ENCODE measurements around the gene MPP3.

The MPP3 gene

DNA sequence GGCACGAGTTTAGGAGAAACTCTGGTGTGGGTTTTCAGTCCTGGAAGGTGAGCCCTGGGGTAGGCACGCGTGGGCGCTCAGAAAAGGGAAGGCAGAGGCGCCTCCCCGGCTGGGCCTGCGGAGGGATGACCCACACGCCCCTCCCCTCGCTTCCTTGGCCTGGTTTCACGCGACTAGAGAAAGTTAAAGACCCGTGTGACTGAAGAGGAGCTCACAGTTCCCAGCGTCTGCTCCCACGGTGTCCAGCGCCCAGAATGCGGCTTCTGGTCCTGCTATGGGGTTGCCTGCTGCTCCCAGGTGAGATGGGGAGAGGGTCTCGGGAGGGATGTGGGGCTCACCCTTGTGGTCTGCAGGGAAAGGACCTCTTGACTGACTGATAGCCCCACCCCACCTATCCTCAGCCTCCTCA, 14.0 kb upstream of the MPP3 start, which contains the start of gene CD300LG:
Gene CD300LG, plus strand, starts transcription at position 214 of the 409 bp plus-strand sequence. Its CDS starts 41 bp downstream, at position 255.
- Histone ChIP-seq H3K27me3 (ENCODE audit: control insufficient read depth, low read length) (no peaks in the 10 kb centered on the region; the same call in 1 of the 2 replicates), H3K9me3 (ENCODE audit: control insufficient read depth, insufficient read depth, low read length) (no peaks in the 10 kb centered on the region), H3K36me3 (ENCODE audit: control insufficient read depth, low read length) (no peaks in the 10 kb centered on the region), H3K4me3 (ENCODE audit: low read length) (no peak within 1 kb of the TSS), H3K4me1 (ENCODE audit: control insufficient read depth, low read length) (no peaks in the 10 kb centered on the region), H4K20me1 (ENCODE audit: control insufficient read depth, insufficient read depth, low read depth, low read length) (no peaks in the 10 kb centered on the region), H3K27ac (ENCODE audit: low read depth, low read length) (no peak within 1 kb of the TSS), H3K4me2 (ENCODE audit: low read length) (no peak within 1 kb of the TSS), H3K9me2 (replicated peaks; ENCODE audit: control insufficient read depth, low read length) (no peaks in the 10 kb centered on the region), H3F3A (ENCODE audit: control insufficient read depth, insufficient read depth) (no peaks in the 10 kb centered on the region), H3K79me2 (ENCODE audit: control insufficient read depth, low read length) (no peaks in the 10 kb centered on the region)
- TF ChIP-seq EZH2phosphoT487 (IDR thresholded peaks at IDR 0.05; ENCODE audit: borderline replicate concordance, low read length) = no peak
- TF ChIP-seq, protein P1, sequence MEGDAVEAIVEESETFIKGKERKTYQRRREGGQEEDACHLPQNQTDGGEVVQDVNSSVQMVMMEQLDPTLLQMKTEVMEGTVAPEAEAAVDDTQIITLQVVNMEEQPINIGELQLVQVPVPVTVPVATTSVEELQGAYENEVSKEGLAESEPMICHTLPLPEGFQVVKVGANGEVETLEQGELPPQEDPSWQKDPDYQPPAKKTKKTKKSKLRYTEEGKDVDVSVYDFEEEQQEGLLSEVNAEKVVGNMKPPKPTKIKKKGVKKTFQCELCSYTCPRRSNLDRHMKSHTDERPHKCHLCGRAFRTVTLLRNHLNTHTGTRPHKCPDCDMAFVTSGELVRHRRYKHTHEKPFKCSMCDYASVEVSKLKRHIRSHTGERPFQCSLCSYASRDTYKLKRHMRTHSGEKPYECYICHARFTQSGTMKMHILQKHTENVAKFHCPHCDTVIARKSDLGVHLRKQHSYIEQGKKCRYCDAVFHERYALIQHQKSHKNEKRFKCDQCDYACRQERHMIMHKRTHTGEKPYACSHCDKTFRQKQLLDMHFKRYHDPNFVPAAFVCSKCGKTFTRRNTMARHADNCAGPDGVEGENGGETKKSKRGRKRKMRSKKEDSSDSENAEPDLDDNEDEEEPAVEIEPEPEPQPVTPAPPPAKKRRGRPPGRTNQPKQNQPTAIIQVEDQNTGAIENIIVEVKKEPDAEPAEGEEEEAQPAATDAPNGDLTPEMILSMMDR (IDR thresholded peaks at IDR 0.05; ENCODE audit: low read depth, low read length, poor library complexity, severe bottlenecking) = no peak

DNA sequence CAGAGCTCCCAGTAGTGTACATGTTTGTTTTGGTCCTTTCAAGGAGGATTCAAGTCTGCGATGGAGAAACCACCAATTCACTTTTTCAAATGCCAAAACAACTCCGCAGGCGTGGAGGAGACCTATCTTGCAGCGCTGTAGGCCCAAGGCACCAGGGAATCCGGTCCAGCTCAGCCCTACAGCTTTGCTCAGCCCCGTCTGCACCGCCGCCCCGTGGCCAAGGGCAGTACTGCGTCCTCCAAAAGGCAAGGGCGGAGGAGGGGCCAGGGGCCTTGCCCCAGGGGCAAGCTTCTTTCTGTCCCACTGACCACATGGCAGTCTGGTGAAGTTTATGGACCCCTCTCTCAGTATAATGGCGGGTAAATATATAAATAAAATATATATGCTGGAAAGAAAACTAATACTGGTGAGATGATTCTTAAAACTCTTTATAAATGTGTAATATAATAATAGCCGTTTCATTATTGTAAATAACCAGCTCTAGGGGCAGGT, 13.3 kb upstream of the MPP3 start:
- no peaks in the 10 kb centered on the region for H3K4me1 ChIP-seq (ENCODE audit: control insufficient read depth, low read length)
- no peaks in the 10 kb centered on the region for H3K79me2 ChIP-seq (ENCODE audit: control insufficient read depth, low read length)
- H4K20me1 ChIP-seq (ENCODE audit: control insufficient read depth, insufficient read depth, low read depth, low read length) = no peaks in the 10 kb centered on the region
- no peaks in the 10 kb centered on the region for H3K9me3 ChIP-seq (ENCODE audit: control insufficient read depth, insufficient read depth, low read length)
- H3K4me3 ChIP-seq (ENCODE audit: low read length) = no peak overlapping the region
- no peaks in the 10 kb centered on the region for H3F3A ChIP-seq (ENCODE audit: control insufficient read depth, insufficient read depth)
- H3K4me2 ChIP-seq (ENCODE audit: low read length) = no peak overlapping the region
- no peaks in the 10 kb centered on the region for H3K36me3 ChIP-seq (ENCODE audit: control insufficient read depth, low read length)
- TF ChIP-seq, protein P1 (IDR thresholded peaks at IDR 0.05; ENCODE audit: low read depth, low read length, poor library complexity, severe bottlenecking) = peak; percentile 88
- no peak for TF ChIP-seq EZH2phosphoT487 (IDR thresholded peaks at IDR 0.05; ENCODE audit: borderline replicate concordance, low read length)
- no peak overlapping the region for H3K27ac ChIP-seq (ENCODE audit: low read depth, low read length)
- no peaks in the 10 kb centered on the region for H3K9me2 ChIP-seq (replicated peaks; ENCODE audit: control insufficient read depth, low read length)
- no peaks in the 10 kb centered on the region; the same call in 1 of the 2 replicates for H3K27me3 ChIP-seq (ENCODE audit: control insufficient read depth, low read length)

DNA sequence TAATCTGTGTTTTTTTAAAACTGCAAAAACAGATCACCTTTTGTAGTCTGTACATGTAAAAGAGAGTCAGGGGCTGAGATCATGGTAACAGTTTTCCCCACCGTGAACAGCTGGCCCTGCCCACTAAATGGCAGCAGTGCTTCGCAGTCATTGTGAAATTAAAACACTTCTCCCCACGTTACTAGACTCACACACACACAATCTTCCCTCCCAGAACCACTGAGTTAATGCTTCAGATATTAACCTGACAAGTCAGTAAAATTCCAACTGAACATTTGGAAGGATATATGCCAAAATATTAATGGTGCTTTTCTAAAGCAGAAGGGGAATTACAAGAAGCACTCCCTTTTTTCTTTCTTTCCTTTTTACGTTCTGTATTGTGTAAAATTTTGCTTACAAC, 12.8 kb upstream of the MPP3 start:
- H3K27ac ChIP-seq (ENCODE audit: low read depth, low read length) = no peak overlapping the region
- no peaks in the 10 kb centered on the region for H3K36me3 ChIP-seq (ENCODE audit: control insufficient read depth, low read length)
- no peaks in the 10 kb centered on the region for H3K79me2 ChIP-seq (ENCODE audit: control insufficient read depth, low read length)
- no peaks in the 10 kb centered on the region for H4K20me1 ChIP-seq (ENCODE audit: control insufficient read depth, insufficient read depth, low read depth, low read length)
- no peaks in the 10 kb centered on the region for H3K4me1 ChIP-seq (ENCODE audit: control insufficient read depth, low read length)
- no peaks in the 10 kb centered on the region for H3K9me3 ChIP-seq (ENCODE audit: control insufficient read depth, insufficient read depth, low read length)
- no peaks in the 10 kb centered on the region for H3K9me2 ChIP-seq (replicated peaks; ENCODE audit: control insufficient read depth, low read length)
- no peaks in the 10 kb centered on the region for H3F3A ChIP-seq (ENCODE audit: control insufficient read depth, insufficient read depth)
- H3K27me3 ChIP-seq (ENCODE audit: control insufficient read depth, low read length) = no peaks in the 10 kb centered on the region; the same call in 1 of the 2 replicates
- H3K4me2 ChIP-seq (ENCODE audit: low read length) = no peak overlapping the region
- TF ChIP-seq, protein P1 (IDR thresholded peaks at IDR 0.05; ENCODE audit: low read depth, low read length, poor library complexity, severe bottlenecking) = no peak
- no peak for TF ChIP-seq EZH2phosphoT487 (IDR thresholded peaks at IDR 0.05; ENCODE audit: borderline replicate concordance, low read length)
- H3K4me3 ChIP-seq (ENCODE audit: low read length) = no peak overlapping the region

Data from DOHH2 (cell line).